ENCODE results near the gene INVS.

GRCh38 chr9:100307080-100307479, 208.0 kb downstream of the INVS start:
- no peak for TF ChIP-seq POLR2A (IDR thresholded peaks at IDR 0.05)
- no peak for TF ChIP-seq CTCF (IDR thresholded peaks at IDR 0.05)

Measured in prostate gland (tissue), 2 donors.